OCI-LY3 (cell line): ENCODE results near the gene LAMA3.

Experiments used
- EZH2phosphoT487 ChIP-seq: fragments of 200-600 bp; shearing (Covaris generic); IDR thresholded peaks from 2 replicates; pipeline ENCODE4 v1.6.1; 2018; ENCODE audit warnings: antibody characterized with exemption, mixed run types, low read depth
- TF ChIP-seq, protein P1 (sequence below): fragments of 200-600, 300-600 bp; sonication (generic); IDR thresholded peaks from 2 replicates; pipeline ENCODE4 v1.5.1; 2014; ENCODE audit warnings: antibody characterized with exemption, low read length, low read depth

DNA sequence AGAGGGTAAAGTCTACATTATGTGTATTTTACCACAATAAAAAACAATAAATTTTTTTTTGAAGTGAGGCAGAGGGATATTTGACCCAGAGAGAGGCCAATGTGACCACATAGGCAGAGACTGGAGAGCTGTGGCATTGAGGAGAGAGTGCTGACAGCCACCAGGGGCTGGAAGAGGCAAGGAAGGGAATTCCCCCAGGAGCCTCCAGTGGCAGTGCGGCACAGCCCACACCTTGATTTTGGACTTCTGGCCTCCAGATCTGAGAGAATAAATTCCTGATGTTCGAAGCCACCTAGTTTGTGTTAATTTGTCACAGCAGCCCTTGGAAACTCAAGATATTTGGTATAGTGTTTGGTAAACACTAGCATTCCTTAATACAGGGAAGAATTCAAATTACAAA lies 49.2 kb upstream of the LAMA3 start:
- TF ChIP-seq, protein P1, sequence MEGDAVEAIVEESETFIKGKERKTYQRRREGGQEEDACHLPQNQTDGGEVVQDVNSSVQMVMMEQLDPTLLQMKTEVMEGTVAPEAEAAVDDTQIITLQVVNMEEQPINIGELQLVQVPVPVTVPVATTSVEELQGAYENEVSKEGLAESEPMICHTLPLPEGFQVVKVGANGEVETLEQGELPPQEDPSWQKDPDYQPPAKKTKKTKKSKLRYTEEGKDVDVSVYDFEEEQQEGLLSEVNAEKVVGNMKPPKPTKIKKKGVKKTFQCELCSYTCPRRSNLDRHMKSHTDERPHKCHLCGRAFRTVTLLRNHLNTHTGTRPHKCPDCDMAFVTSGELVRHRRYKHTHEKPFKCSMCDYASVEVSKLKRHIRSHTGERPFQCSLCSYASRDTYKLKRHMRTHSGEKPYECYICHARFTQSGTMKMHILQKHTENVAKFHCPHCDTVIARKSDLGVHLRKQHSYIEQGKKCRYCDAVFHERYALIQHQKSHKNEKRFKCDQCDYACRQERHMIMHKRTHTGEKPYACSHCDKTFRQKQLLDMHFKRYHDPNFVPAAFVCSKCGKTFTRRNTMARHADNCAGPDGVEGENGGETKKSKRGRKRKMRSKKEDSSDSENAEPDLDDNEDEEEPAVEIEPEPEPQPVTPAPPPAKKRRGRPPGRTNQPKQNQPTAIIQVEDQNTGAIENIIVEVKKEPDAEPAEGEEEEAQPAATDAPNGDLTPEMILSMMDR = no peak
- no peak for TF ChIP-seq EZH2phosphoT487
